ENCODE data around the gene ZIC4. TPM values are rescaled to one million over a fixed set of nuclear protein-coding genes. Genes with fewer than 3 reads are reported as not detected.

Gene ZIC4
- total RNA-seq (2022) (not detected in 2 replicates), Bru-seq, nascent RNA (not detected), BruChase-seq, experiment 1, labeled RNA remaining after a 6-hour chase (not detected), BruChase-seq, experiment 2, labeled RNA remaining after a 2-hour chase (not detected)
- long read RNA-seq: 0 reads

DNA sequence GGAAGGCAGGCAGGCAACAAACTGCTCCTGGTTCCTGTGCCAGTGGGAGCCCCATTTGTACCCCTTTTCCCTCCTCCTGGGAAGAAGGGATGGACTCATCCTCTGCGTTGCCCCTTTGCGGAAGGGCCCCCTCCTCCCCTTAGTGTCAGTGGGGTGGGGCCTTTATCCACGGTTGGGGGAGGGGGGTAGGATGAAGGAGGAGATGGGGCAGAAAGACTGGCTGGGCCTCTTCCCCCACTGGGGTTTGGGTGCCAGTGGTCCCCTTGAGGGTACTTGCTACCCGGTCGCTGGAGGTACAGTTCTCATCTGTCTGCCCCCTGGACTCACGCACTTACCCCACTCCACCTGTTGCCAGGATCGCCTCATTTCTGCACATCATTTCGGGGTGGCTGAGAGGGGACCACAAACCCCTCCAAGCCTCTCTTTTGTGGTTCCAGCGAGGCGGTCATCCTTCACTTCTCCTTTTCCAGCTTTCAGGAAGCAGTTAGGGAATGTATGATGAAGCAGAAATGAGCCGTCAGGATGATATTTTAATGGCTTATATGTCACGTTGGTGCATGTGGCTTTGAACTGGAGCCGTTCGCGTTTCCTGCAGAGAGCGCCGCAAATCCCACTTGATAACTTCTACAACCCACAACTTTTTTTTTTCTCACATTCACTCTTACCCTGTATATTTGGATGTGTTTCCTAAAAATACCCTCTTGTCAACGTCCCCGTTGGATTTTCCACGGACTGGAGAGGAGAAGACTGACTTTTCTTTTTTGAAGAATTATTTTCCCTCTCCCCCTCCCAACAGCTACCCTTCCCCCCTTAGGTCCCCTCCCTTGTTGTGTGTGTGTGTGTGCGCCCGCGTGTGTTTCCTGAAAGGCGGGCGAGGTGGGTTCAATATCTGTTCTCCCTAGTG, at the start of gene ZIC4:
Gene ZIC4, minus strand, starts transcription at position 516 of the 904 bp plus-strand sequence. CDS start 3,746 bp downstream, outside the sequence.
- TF ChIP-seq, protein P1, sequence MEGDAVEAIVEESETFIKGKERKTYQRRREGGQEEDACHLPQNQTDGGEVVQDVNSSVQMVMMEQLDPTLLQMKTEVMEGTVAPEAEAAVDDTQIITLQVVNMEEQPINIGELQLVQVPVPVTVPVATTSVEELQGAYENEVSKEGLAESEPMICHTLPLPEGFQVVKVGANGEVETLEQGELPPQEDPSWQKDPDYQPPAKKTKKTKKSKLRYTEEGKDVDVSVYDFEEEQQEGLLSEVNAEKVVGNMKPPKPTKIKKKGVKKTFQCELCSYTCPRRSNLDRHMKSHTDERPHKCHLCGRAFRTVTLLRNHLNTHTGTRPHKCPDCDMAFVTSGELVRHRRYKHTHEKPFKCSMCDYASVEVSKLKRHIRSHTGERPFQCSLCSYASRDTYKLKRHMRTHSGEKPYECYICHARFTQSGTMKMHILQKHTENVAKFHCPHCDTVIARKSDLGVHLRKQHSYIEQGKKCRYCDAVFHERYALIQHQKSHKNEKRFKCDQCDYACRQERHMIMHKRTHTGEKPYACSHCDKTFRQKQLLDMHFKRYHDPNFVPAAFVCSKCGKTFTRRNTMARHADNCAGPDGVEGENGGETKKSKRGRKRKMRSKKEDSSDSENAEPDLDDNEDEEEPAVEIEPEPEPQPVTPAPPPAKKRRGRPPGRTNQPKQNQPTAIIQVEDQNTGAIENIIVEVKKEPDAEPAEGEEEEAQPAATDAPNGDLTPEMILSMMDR (IDR thresholded peaks at IDR 0.05; ENCODE audit: unreplicated experiment): no peak
- ChIA-PET POLR2A (no interaction called here), CTCF (interaction anchor here (0.6 kb wide), 1 partner anchor 1233 kb away, joined by 3 read pairs; no protein-coding TSS in a partner anchor)
- H3K4me3 Mint-ChIP-seq (ENCODE audit: unreplicated experiment): no peak within 1 kb of the TSS
- DNase-seq (ENCODE audit: unreplicated experiment): no peak
- H3K36me3 Mint-ChIP-seq (ENCODE audit: insufficient read depth, unreplicated experiment): no peaks in the 10 kb centered on the region
- H3K4me1 Mint-ChIP-seq (ENCODE audit: insufficient read depth, unreplicated experiment): no peaks in the 10 kb centered on the region
- H3K27me3 Mint-ChIP-seq (ENCODE audit: insufficient read depth, unreplicated experiment): peaks cover 37% of the 10 kb centered on the region
- peaks cover 17% of the 10 kb centered on the region for H3K9me3 Mint-ChIP-seq (ENCODE audit: unreplicated experiment)
- intact Hi-C loops (cut with micrococcal nuclease): no loop called here
- no TSS peak for BruUV-seq (replicated peaks)
- H3K27ac Mint-ChIP-seq (ENCODE audit: low read depth, unreplicated experiment): no peak within 1 kb of the TSS

DNA sequence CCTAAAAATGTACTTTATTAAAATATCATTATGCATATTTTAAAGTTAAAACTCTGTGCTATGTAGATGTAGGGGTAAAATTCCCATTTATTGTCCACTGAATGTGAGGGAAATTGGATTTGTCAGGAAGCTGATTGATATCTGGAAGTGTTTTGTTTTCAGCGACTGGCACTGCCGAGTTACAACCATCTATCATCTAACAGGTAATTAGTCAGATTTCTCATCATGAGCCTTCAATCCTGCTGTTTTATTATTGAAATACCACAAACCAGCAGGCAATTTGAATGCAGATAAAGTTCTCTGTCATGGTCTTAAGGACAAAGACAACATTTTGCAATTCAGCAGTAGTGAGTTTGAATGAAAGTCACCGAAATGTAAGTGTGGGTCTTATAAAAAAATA, 43.3 kb upstream of the ZIC4 start:
- no peak overlapping the region for H3K4me3 Mint-ChIP-seq (ENCODE audit: unreplicated experiment)
- POLR2A ChIA-PET: no interaction called here
- BruUV-seq (replicated peaks): no TSS peak

DNA sequence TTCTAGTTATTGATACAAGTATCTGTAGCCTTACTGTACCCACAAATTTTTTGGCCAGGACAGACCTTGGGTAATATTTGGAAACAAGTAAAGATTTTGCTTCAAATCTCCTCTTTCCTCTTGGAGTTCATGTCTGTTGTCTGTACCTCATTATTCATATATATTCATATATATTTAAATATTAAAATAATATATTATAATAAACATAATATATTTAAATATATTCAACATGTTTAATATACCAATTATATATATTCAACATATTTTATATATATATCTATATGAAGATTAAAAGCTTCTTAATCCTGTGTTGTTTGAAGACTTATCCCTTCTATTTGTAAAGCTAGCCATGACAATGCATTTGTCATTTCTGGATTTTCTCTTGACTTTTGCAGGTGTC, 40.9 kb upstream of the ZIC4 start:
- no peaks in the 10 kb centered on the region for H3K27me3 Mint-ChIP-seq (ENCODE audit: insufficient read depth, unreplicated experiment)
- intact Hi-C loops (cut with micrococcal nuclease): no loop called here
- no peak overlapping the region for H3K27ac Mint-ChIP-seq (ENCODE audit: low read depth, unreplicated experiment)
- CTCF ChIA-PET: no interaction called here
- H3K4me3 Mint-ChIP-seq (ENCODE audit: unreplicated experiment): no peak overlapping the region
- no peak for DNase-seq (ENCODE audit: unreplicated experiment)
- no peaks in the 10 kb centered on the region for H3K36me3 Mint-ChIP-seq (ENCODE audit: insufficient read depth, unreplicated experiment)
- H3K4me1 Mint-ChIP-seq (ENCODE audit: insufficient read depth, unreplicated experiment): no peaks in the 10 kb centered on the region
- BruUV-seq (replicated peaks): no TSS peak
- no peaks in the 10 kb centered on the region for H3K9me3 Mint-ChIP-seq (ENCODE audit: unreplicated experiment)
- TF ChIP-seq, protein P1 (IDR thresholded peaks at IDR 0.05; ENCODE audit: unreplicated experiment): no peak
- POLR2A ChIA-PET: no interaction called here

More for the DNA sequence above, 43.3 kb upstream of the ZIC4 start:
- TF ChIP-seq, protein P1 (IDR thresholded peaks at IDR 0.05; ENCODE audit: unreplicated experiment): no peak
- Mint-ChIP-seq H3K36me3 (ENCODE audit: insufficient read depth, unreplicated experiment) (no peaks in the 10 kb centered on the region), H3K9me3 (ENCODE audit: unreplicated experiment) (no peaks in the 10 kb centered on the region), H3K27me3 (ENCODE audit: insufficient read depth, unreplicated experiment) (peaks cover 12% of the 10 kb centered on the region), H3K4me1 (ENCODE audit: insufficient read depth, unreplicated experiment) (no peaks in the 10 kb centered on the region), H3K27ac (ENCODE audit: low read depth, unreplicated experiment) (no peak overlapping the region)
- CTCF ChIA-PET: interaction anchor here (0.9 kb wide), 1 partner anchor 14 kb away, joined by 3 read pairs; no protein-coding TSS in a partner anchor
- no peak for DNase-seq (ENCODE audit: unreplicated experiment)
- intact Hi-C loops (cut with micrococcal nuclease): no loop called here

DNA sequence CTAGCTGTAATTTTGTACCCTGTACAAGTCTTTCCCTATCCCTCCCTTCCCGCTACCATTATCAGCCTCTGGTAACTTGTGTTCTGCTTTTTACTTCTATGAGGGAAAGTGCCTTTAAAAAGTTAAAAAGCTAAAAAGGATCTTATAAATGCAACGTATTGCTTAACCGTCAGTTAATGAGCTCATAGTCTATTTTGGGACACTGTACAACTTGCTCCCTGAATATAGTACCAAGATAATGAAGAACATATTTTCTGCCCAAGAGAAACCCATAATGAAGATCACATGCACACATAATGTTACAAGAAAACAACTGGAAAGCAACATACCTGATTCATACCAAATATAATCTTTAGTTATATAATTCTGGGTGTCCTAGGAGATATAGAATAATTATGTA, 25.4 kb upstream of the ZIC4 start:
- ChIA-PET POLR2A (no interaction called here), CTCF (interaction anchor here (0.6 to 1.0 kb wide), 2 partner anchors 9 to 312 kb away, joined by 4 to 5 read pairs; no protein-coding TSS in a partner anchor)
- TF ChIP-seq, protein P1 (IDR thresholded peaks at IDR 0.05; ENCODE audit: unreplicated experiment): no peak
- Mint-ChIP-seq H3K4me3 (ENCODE audit: unreplicated experiment) (no peak overlapping the region), H3K27ac (ENCODE audit: low read depth, unreplicated experiment) (no peak overlapping the region), H3K36me3 (ENCODE audit: insufficient read depth, unreplicated experiment) (peaks cover 7% of the 10 kb centered on the region), H3K9me3 (ENCODE audit: unreplicated experiment) (no peaks in the 10 kb centered on the region), H3K4me1 (ENCODE audit: insufficient read depth, unreplicated experiment) (no peaks in the 10 kb centered on the region), H3K27me3 (ENCODE audit: insufficient read depth, unreplicated experiment) (peaks cover 33% of the 10 kb centered on the region)
- no TSS peak for BruUV-seq (replicated peaks)
- no peak for DNase-seq (ENCODE audit: unreplicated experiment)
- intact Hi-C loops (cut with micrococcal nuclease): no loop called here

All from MCF 10A (cell line).